Vagina (tissue), 2 donors: ENCODE results near the gene HOXD4. TPM values are rescaled to one million over a fixed set of nuclear protein-coding genes. Genes with fewer than 3 reads are reported as not detected.

Source experiments
- DNase-seq, 2 donors: peaks; one replicate each; pipeline ENCODE4 v3.0.0-alpha.2; 2017; ENCODE audit errors: extremely low spot score in 2 of 2
- H3K27ac ChIP-seq: fragments of 200-600 bp; sonication (generic); one replicate; pipeline ENCODE4 v1.5.1; 2019
- H3K27me3 ChIP-seq: fragments of 200-600 bp; sonication (generic); one replicate; pipeline ENCODE4 v1.5.1; 2019
- H3K36me3 ChIP-seq, 2 donors: fragments of 200-600 bp; sonication (generic); one replicate each; pipeline ENCODE4 v1.5.1; 2017 to 2019
- H3K4me1 ChIP-seq: fragments of 200-600 bp; sonication (generic); one replicate; pipeline ENCODE4 v1.5.1; 2019
- H3K4me3 ChIP-seq, 2 donors: fragments of 200-600 bp; sonication (generic); 1 replicate in 1 of 2; 2 replicates in 1 of 2; pipeline ENCODE4 v1.5.1; 2016 to 2019
- H3K9me3 ChIP-seq: fragments of 200-600 bp; sonication (generic); one replicate; pipeline ENCODE4 v1.5.1; 2019
- POLR2A ChIP-seq, 2 donors: fragments of 450-650 bp; IDR thresholded peaks; one replicate each; pipeline ENCODE4 v1.6.1; 2017; ENCODE audit warnings: antibody characterized with exemption in 2 of 2, mild to moderate bottlenecking in 2 of 2, moderate library complexity in 2 of 2
- POLR2AphosphoS5 ChIP-seq, 2 donors: sonication (generic); formaldehyde crosslinking; IDR thresholded peaks; one replicate each; pipeline ENCODE4 v1.9.0; 2017; ENCODE audit warnings: antibody characterized with exemption in 2 of 2, mild to moderate bottlenecking in 2 of 2, low read depth in 1 of 2; ENCODE audit not compliant: insufficient read depth in 1 of 2
- intact Hi-C: fragments of 100-400 bp; cut with DNase I; formaldehyde crosslinking; loops from one replicate; pipeline ENCODE4 v1.15.1; 2023
- total RNA-seq: library from RNA; depleted of rRNA; stranded (reverse); fragments of >200 nt; gene quantifications from one replicate; pipeline ENCODE4 v1.2.3, GENCODE V29; 2016
- TF ChIP-seq, protein P1 (sequence below), 3 experiments: fragments of 450-650 bp in 2 of 3; fragments of 200-600 bp in 1 of 3; sonication (generic) in 1 of 3; IDR thresholded peaks; one replicate each; pipeline ENCODE4 v1.5.1; 2017 to 2019; ENCODE audit warnings: antibody characterized with exemption in 3 of 3, mild to moderate bottlenecking in 2 of 3, moderate library complexity in 2 of 3

HOXD4 gene
- total RNA-seq, 1 donor from 2014 or later, result 4.9 TPM

GRCh38 chr2:176130957-176131847 lies 20.1 kb upstream of the HOXD4 start:
- no peak for DNase-seq
- TF ChIP-seq POLR2A (IDR thresholded peaks at IDR 0.05) (no peak), POLR2AphosphoS5 (IDR thresholded peaks at IDR 0.05; ENCODE audit: insufficient read depth in 1 of 2, low read depth in 1 of 2) (no peak)
- TF ChIP-seq, protein P1, sequence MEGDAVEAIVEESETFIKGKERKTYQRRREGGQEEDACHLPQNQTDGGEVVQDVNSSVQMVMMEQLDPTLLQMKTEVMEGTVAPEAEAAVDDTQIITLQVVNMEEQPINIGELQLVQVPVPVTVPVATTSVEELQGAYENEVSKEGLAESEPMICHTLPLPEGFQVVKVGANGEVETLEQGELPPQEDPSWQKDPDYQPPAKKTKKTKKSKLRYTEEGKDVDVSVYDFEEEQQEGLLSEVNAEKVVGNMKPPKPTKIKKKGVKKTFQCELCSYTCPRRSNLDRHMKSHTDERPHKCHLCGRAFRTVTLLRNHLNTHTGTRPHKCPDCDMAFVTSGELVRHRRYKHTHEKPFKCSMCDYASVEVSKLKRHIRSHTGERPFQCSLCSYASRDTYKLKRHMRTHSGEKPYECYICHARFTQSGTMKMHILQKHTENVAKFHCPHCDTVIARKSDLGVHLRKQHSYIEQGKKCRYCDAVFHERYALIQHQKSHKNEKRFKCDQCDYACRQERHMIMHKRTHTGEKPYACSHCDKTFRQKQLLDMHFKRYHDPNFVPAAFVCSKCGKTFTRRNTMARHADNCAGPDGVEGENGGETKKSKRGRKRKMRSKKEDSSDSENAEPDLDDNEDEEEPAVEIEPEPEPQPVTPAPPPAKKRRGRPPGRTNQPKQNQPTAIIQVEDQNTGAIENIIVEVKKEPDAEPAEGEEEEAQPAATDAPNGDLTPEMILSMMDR (IDR thresholded peaks at IDR 0.05), result no peak
- intact Hi-C loops, result loop anchor here (1.0 kb wide), 1 partner anchor 24 kb away; the partner anchor contains the start of gene HOXD11
- Histone ChIP-seq H3K36me3 (no peaks in the 10 kb centered on the region), H3K27me3 (peaks cover 5% of the 10 kb centered on the region), H3K4me1 (peaks cover 20% of the 10 kb centered on the region), H3K9me3 (no peaks in the 10 kb centered on the region), H3K27ac (peak overlapping the region; percentile 83), H3K4me3 (peak overlapping the region; percentile 46 to 58)

DNA sequence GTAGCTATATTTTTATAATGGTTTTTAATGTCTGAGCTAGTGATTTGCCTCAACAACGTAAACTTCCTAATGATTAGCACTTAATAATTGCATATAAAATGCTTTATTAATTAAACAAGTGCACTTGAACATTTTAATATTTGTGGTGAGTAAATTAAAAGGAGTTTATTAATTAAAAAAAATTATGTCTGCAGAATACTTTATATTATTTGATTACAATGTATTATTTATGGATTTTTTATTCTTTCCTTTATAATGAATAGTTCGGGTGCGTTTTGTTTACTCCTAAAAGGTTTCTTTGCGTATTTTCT lies 19.5 kb upstream of the HOXD4 start:
- intact Hi-C loops, result no loop called here
- Histone ChIP-seq H3K4me3 (peak overlapping the region in 1 of 2 donors; percentile 46), H3K9me3 (no peaks in the 10 kb centered on the region), H3K27me3 (peaks cover 5% of the 10 kb centered on the region), H3K27ac (peak overlapping the region; percentile 83), H3K36me3 (no peaks in the 10 kb centered on the region), H3K4me1 (peaks cover 24% of the 10 kb centered on the region)
- DNase-seq, result no peak
- TF ChIP-seq POLR2A (IDR thresholded peaks at IDR 0.05) (no peak), POLR2AphosphoS5 (IDR thresholded peaks at IDR 0.05; ENCODE audit: insufficient read depth in 1 of 2, low read depth in 1 of 2) (no peak)
- TF ChIP-seq, protein P1 (IDR thresholded peaks at IDR 0.05), result no peak

- Histone ChIP-seq H3K27ac (peak overlapping the region; percentile 83), H3K9me3 (no peaks in the 10 kb centered on the region), H3K4me1 (peaks cover 24% of the 10 kb centered on the region), H3K27me3 (peaks cover 5% of the 10 kb centered on the region), H3K36me3 (no peaks in the 10 kb centered on the region), H3K4me3 (peak overlapping the region; percentile 9 to 25)
- intact Hi-C loops, result no loop called here
- TF ChIP-seq, protein P1 (IDR thresholded peaks at IDR 0.05), result no peak
- TF ChIP-seq POLR2AphosphoS5 (IDR thresholded peaks at IDR 0.05; ENCODE audit: insufficient read depth in 1 of 2, low read depth in 1 of 2), result no peak
- no peak for DNase-seq
Observed at GRCh38 chr2:176132205-176133171, 18.9 kb upstream of the HOXD4 start.

DNA sequence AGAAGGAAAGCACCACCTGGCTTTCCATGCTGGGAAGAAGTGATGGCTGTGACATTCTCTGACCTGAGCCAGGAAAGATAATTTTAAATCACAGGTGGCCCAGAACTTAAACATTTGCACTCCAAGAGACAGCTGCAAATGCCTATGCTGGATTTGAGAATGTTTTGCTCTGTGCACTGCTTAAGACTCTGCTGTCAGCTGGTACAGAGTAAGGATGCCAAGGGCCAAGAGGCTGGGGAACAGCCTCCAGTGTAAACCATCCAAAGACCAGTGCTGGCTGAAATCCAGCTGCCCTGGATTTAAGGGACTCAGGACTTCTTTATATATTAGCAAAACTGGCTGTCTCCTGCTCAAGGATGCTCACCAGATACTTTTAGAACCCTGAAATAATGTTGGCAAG lies 18.0 kb upstream of the HOXD4 start:
- intact Hi-C loops, result no loop called here
- peak overlapping the region; percentile 83 for H3K27ac ChIP-seq
- no peak for TF ChIP-seq POLR2A (IDR thresholded peaks at IDR 0.05)
- TF ChIP-seq POLR2AphosphoS5 (IDR thresholded peaks at IDR 0.05; ENCODE audit: insufficient read depth in 1 of 2, low read depth in 1 of 2), result no peak
- TF ChIP-seq, protein P1 (IDR thresholded peaks at IDR 0.05), result no peak
- peaks cover 24% of the 10 kb centered on the region for H3K4me1 ChIP-seq
- DNase-seq, result no peak
- no peak overlapping the region for H3K4me3 ChIP-seq
- no peaks in the 10 kb centered on the region for H3K9me3 ChIP-seq
- peaks cover 5% of the 10 kb centered on the region for H3K27me3 ChIP-seq
- no peaks in the 10 kb centered on the region for H3K36me3 ChIP-seq
